CD4-positive, alpha-beta T cell treated with Interferon gamma for 1 hour (primary cell): ENCODE results near the gene ELAC2.
"Not testable (repeated sequence)": the region's sequence is repeated elsewhere in the genome, so short reads cannot be mapped to it uniquely, and the experiment has no call there.

Source experiments
- DNase-seq: peaks from one replicate; pipeline ENCODE4 v3.0.0-alpha.2; 2020

Gene ELAC2

DNA sequence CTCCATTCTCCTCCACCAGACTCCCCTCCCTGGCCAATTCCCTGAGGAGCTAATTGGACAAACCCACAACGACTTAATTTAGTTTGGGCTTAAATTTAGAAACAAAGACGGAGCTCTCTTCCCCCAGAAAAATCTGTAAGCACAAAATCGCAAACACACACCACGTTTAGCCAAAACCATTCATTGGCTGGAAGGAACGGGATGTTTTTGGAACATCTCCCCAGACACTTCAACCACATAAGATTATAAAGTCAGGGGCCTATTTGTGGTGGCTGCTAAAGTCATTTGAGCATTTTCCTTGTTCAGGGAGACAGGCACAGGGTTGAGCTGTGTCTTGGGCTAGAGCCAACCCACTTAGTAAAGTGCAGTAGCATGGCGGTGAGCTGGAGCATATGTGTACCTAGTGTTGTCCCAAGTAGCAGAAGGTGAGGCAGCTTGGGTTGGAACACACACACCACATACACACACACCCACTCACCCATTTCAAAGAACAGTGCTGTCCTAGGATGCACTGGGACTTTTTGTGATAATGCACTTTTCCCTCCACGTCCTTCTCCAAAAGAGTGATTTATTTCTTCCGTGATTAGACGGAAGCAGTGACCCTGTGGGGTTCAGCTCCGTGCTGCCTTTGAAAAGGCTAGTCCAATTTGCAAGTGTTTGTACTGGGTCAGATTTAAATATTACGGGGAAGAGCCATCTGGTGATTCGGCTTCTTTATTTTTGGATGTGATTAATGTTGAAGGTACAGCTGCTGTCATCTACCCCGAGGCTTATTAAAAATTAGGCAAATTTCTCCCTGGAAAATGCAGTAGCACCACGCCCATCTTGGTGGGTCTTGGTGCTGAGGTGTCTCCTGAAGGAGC is 32.2 kb downstream of the ELAC2 start:
- no peak for DNase-seq

DNA sequence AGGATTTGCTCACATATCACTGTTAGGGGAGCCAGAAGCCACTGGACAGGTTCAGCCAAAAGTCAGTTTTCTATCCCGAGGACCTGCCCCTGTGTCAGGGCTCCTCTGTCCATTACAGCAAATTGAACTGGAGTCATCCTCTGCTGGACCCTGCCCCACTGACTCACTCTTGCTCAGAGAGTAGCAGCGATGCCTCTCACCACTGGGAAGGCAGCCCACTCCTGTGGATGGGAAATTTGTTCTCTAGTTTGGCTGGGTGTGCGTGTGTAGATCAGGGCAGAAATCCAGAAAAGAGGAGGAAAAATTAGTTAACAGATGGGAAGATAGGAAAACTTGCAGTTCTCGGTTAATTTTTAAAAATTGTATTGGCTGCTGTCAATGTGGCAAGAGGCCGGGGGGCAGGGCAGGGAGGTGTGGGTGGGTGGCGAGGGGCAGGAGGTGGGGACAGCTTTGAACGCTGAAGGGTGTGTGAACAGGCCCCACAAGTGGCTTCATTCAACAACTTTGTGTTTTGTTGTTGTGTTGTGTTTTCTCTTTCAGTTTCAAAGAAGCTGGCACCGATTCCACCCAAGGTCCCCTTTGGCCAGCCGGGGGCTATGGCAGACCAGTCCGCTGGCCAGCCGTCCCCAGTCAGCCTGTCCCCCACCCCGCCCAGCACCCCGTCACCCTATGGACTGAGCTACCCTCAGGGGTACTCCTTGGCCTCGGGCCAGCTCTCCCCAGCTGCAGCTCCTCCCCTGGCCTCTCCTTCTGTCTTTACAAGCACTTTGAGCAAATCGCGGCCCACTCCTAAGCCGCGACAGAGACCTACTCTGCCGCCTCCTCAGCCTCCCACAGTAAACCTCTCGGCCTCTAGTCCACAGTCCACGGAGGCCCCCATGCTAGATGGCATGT is 33.6 kb downstream of the ELAC2 start:
- no peak for DNase-seq

DNA sequence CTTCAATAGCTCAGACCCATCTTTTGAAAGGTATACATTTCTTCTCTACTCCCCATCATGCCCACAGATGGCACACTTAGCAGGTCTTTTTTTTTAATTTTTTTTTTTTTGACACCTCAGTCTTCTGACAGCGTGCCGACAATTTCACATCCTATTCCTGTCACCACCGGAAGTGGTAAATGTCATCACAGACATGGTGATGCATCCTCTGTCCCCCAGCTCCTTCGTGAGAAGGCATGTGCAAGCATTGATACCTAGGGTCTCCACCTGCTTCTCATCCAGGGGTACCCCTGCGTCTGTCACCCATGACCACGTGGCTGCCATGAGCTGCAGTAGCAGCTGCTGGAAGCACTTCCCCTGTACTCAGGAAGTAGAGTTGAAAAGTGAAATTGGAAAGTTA is 35.6 kb downstream of the ELAC2 start:
- DNase-seq = peak; percentile 18

DNA sequence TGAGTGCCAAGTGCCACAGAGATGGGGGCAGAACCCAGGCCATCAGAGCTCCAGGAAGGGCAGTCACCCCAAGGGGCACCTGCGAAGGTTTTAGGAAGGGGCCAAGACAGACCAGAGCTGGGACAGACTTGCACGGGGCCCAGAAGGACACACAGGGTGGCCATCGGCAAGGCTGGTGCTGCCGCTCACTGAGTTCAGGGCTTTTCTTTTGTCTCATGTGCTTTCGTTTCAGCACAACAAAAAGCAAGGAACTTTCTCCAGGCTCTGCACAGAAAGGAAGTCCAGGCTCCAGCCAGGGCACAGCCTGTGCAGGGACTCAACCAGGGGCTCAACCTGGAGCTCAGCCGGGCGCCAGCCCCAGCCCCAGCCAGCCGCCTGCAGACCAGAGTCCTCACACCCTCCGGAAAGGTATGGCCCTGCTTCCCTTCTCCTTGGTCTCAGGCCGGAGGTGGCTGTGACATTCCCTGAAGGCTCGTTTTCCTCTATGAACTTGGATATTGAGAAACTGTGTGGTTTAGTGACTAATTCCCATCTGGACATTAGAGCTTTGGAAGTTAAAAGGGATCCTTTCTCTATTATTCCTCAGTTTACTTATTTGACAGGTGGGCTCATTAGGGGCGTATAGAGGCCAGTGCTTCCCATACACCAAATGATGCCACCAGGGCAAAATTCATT is 37.9 kb downstream of the ELAC2 start:
- no peak for DNase-seq

DNA sequence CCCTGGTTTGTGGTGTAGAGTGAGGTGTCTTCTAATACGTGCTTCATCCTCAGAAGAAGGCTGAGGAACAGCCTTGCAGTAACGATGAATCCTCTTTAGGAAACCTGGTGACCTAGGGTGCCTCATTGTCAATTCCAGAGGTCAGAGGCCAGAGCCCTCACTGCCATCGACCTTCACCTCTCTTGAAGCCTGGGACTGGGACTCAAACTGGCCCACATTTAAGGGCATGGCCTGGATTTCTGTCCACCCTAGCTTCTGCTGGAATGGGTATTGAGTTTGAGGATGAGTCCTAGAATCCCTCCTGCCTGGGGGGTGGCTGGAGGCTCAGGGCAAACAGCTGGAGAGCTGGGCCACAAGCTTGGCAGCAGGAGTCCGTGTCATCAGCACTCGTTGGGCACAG is 38.6 kb downstream of the ELAC2 start:
- no peak for DNase-seq

DNA sequence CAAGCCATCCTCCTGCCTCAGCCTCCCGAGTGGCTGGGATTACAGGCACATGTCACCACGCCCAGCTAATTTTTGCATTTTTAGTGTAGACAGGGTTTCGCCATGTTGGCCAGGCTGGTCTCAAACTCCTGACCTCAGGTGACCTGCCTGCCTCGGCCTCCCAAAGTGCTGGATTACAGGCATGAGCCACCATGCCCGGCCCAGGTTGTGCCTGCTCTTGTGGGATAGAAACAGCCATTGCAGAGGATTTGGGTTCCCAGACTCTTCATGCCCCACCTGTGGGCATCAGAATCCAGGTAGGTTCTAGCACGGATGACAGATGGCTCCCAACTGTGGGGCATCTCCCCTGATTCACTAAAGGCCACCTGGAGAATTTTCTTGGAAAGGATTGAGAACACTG is 39.0 kb downstream of the ELAC2 start:
- DNase-seq = not testable (repeated sequence)

DNA sequence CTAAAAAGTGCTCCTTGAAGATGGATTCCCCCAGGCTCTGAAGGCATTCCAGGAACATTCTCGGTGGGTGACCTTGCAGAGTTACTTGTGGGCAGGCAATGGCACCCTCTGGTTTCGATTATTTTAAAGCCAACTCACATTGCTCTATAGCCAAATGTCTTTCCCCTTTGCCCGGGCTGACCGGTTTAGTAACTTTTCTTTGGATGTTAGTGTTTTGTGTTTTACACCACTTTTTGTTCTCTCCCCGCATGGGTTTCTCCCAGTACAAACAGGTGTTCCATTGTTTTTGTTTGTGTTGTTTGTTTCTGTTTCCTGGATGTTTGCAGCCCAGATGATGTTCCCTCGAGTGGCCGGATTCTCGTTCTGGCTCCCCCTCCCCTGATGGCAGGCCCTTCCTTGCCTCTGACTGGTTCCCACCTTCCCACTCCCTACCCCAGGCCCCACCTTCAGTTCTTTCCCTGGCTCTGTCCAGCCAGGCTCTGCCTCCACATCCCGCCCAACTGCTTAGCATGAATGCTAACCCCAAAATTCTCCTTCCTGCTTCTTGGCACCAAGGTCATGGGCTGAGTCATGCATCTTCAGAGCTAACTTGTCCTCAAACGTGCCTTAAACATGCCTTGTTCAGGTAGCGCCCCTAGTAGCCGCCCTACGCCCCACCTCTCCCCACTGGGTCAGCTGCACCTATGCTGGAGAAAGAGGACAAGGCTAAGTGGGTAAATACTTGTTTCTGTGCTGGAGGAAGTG is 40.6 kb downstream of the ELAC2 start:
- DNase-seq = no peak

DNA sequence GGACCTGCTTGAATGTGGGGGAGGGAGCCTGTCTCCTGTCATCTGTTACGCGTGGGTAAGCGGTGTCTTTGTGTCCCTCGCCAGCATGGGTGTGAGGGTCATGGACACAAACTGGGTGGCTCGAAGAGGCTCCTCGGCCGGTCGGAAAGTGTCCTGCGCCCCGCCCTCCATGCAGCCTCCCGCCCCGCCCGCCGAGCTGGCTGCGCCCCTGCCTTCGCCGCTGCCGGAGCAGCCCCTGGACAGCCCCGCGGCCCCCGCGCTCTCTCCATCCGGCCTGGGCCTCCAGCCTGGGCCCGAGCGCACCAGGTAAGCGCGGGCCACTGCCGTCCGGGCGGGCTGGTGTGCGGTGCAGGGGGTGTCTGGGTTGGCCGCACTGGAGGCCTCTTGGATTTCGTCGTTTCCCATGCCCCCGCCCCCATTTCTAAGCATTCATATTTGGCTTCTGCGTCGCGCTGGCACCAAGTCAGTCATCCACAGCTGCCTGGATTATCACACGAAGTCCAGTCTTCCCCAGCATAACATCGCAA is 43.8 kb downstream of the ELAC2 start:
- no peak for DNase-seq

DNA sequence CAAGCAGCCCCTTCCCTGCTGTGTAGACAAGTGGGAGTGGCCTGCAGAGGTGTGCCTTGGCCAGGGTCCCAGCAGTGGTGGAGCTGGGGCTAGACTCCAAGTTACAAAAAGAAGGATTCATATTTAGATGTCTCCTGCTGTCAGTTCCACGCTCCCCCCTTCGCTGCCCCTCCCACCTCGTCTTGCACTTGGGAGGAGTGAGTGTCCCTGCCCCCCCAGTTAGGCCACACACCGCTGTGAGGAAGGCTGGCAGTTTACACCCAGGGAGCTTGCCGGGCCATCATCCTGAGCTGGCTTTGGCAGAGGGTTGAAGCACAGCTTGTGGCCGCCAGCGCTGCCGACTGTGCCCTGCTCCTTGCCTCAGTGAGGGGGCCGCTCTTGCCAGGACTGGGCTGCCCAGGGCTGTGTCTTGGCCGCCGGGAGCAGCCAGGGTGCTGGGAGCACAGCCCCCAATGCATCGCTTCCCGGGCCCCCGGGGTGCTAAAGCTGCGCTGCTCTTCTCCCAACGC is 44.3 kb downstream of the ELAC2 start:
- no peak for DNase-seq

DNA sequence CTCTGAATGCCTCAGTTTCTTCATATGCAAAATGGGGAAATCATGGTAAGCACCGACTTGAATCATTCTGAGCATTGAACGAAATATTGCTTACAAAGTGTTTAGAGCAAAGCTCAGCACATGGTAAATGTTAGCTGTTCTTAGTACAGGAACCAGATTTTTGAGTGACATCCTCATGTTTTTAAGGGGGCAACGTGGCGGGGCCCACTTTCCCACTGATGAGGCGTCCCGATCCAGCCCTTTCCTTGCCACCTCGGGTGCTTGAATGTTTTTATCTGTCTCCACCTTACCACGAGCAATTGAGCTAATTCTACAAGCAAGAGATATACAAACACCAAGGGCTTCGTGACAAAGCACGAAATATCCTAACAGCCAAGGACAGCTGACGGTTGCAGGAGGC is 49.9 kb downstream of the ELAC2 start:
- DNase-seq = no peak

DNA sequence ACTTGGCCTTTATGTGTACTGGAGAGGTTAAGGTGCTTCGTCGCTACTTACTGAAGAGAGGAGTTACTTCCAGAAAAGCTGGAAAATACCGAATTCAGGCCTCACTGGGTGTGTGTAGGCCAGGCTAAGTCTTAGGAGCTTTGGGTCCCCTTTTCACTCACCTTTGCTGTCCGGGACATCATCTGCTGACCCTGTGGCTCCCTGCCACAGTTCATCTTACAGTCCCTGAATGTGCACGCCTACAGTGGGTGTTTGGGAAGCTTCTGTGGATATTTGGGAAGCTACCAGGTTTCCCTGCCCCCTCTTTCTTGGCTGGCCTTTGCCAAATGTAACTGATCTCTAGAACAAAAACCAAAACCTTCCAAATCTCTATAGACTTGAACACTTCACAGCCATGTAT is 51.4 kb downstream of the ELAC2 start:
- no peak for DNase-seq

DNA sequence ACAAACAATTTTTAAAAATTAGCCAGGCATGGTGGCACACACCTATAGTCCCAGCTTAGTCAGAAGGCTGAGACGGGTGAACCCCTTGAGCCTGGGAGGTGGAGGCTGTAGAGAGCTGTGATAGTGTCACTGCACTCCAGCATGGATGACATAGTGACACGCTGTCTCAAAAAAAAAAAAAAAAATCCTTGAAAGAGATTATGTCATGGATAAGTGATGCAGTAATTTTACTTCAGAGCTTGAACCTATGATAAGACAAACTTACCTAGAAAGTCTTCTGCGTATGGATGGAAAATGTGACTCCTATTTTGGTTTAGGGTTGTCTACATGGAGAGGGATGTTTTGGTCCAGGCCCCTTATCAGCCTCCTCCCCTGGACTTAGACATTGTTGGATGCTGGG is 51.8 kb downstream of the ELAC2 start:
- no peak for DNase-seq

DNA sequence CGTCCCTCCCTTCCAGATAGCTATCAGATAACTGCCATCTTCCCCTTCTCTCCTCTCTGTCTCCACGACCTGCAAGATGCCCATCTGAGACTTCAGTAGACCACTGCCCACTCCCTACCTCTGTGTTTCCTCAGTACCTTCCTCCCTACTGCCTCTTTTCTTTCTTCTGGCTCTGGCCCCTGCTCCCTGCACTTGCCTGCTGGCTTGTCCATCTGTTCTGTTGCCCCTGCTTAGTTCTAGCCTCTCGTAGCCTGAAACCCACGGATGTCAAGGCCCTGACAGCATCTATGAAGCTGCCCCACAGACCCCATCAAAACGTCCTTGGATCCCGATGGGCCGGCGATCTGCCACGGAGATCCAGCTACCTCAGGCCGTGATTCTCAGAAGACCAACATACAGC is 53.0 kb downstream of the ELAC2 start:
- no peak for DNase-seq

DNA sequence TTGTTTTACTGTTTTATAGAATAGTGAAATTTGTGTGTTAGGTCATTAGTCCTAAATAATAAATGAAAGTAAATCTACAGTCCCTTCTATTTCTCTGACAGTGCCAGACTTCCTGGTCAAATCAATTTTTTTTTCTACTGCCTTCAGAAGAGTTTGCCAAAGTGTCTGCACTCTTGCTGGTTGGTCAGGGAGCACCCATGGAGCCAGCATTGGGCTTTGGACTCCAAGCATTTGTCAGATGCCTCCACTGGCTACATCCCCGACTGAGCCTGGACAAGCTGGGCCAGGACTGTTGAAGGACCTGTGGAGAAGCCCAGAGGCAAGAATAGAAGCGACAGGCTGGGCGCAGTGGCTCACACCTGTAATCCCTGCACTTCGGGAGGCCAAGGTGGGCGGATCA is 53.7 kb downstream of the ELAC2 start:
- no peak for DNase-seq

DNA sequence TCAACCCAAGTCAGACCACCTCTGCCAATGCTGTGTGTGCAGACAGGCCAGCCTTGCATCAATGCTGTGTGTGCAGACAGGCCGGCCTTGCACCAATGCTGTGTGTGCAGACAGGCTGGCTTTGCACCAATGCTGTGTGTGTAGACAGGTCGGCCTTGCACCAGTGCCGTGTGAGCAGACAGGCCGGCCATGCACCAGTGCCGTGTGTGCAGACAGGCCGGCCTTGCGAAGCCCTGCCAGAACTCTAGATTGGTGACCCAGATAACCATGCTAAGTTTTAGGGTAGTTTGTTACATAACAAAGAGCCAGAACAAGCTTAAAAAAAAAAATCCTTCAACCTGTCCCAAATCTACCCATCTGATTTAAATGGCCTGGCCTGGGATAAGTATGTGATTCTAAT is 54.3 kb downstream of the ELAC2 start:
- DNase-seq = no peak

DNA sequence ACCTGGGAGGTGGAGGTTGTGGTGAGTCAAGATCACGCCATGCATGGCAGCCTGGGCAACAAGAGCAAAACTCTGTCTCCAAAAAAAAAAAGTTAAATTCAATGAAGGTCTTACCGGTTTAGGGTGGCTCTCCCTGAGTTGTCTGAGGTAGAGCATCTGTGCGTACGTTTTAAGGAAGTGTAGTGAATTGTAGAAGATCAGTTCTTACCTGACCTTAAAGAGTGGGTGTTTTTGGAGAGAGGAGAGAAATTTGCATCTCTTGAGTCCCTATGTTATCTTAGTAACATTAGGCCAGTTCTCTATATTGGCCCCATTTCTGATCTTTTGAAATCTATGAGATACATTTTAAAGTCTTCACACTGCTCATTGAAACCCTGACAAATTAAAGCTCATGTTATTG is 56.2 kb downstream of the ELAC2 start:
- DNase-seq = no peak

DNA sequence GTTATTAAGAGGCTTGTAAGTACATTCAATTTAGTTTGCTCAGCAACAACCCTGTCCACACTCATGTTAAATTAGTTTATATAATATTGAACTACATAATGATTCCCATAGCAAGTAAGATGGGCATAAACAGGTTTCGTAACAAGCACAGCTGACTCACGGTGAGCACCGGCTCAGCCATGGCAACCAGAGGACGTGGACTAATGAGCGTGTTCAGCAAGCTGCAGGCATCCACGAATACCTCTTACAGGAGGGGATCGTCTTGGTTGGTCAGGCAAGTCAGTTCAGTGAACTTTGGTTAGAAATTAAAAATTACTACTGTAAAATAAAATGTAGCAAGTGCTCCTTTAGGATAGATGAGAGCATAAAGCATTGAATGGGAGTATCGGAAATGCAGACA is 58.4 kb downstream of the ELAC2 start:
- no peak for DNase-seq

DNA sequence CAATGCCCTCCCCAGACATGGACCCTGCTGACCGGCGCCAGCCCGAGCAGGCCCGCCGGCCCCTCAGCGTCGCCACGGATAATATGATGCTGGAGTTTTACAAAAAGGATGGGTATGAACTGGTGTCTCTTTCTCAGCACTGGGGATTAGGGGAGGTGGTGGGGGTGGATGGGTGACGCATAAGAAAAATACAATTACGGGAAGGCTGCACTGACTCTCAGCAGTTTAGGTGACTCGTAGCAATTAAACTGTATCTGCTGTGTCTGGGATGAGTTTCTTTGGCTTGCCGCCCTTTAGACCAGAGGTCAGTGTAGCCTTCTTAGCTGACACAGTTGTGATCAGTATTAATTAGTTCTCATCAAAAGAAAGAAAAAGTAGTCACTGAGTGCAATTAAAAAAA is 59.0 kb downstream of the ELAC2 start:
- no peak for DNase-seq

DNA sequence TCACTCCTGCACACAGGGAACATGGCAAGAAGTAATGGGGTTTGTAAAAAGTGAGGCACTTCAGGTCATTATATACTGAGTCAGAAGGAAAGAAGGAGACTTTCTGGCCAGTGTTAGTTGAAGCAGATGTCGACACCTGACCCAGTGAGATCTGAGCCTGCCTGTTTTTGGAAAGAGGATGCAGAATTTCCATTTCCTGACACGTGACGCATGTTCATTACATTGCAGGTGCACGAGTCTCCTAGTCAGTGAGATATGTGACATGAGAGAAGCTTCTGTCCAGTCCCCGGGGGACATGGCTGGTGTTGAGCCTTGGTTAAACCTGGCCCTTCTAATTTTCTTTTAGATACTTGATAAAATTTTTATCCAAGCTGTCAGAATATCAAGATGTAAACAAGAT is 62.3 kb downstream of the ELAC2 start:
- no peak for DNase-seq

DNA sequence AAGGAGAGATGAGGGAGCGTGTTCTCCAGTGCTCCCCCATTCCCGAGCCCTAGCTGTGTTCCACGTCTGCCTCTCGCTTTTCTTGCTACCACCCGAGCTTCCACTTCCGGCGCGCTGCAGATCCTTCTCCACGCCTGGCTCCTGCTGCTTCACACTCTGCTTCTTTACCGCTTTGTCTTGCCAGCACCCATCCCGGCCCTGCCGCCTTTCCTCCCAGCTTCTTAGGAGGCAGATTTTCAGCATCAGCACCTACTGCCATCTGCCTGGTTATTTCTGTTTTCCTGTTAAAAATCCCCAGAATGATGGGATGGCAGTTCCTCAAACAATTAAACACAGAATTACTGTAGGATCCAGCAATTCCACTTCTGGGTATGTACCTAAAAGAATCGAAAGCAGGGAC is 64.7 kb downstream of the ELAC2 start:
- no peak for DNase-seq

DNA sequence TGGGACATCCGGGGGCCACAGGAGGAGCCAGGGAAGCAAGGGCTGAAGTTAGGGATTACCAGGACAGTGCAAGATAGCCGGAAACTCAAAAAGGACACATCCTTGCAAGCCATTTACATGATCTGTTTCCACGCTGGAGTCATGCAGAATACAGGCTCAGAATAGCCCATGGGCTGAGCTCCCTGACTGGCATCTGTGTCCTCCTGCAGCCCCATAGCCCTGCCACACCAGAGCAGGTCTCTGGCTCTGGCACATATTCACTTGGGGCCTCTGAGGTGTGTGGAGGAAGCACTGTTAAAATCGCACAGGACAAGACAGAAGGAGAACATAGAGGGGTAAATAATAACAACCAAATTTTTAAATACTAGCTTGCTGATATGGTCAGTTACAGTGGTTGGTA is 65.8 kb downstream of the ELAC2 start:
- DNase-seq = no peak

DNA sequence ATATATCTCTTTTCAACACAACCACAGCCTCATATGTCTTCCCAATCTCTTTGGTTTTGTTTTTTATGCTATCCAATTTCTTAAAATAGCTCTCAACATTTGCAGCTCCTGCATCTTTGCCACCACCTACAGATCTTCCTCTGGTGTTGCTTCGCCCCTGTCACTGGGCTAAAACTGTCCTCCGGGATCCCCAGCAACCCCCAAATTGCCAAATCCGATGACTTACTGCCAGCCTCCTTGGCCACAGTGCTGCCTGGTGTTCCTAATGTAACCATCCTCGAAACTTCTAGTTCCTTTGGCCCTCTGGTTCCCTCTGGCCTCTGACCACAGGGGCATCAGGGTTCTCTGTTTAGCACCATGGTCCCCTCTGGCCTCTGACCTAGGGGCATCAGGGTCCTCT is 70.8 kb downstream of the ELAC2 start:
- DNase-seq = no peak
